ENCODE data around the gene GNA15.

- TF ChIP-seq CTCF (IDR thresholded peaks at IDR 0.05) (no peak), POLR2AphosphoS5 (IDR thresholded peaks at IDR 0.05) (no peak)
Measured at GRCh38 chr19:3138268-3138667, 2.4 kb downstream of the GNA15 start.

All from breast epithelium (tissue), 3 donors.